ENCODE results near the gene ABRACL.
"Not testable (repeated sequence)": the region's sequence is repeated elsewhere in the genome, so short reads cannot be mapped to it uniquely, and the experiment has no call there.

Gene ABRACL

DNA sequence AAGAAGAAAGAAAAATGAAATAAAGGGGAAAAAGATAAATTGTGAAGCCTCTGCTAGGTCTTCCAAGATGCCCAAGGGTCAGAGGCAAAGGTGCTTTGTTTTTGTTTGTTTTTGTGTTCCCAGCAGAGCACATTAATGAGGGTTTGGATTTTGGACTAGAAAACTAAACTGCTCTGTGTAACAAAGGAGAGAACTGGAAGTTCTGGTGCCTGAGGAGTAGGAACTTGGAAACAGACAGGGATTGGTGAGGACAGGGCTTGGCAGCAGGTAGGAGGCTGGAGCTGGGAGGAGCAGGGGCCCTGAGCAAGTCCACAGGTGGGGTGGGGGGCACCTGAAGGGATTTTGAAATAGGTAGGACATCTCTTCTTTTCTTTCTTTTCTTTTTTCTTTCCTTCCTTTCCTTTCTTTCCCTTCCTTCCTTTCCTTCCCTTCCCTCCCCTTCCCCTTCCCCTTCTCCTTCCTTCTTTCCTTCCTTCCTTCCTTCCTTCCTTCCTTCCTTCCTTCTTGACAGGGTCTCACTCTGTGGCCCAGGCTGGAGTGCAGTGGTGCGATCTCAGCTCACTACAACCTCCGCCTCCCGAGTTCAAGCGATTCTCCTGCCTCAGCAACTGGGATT is 15.3 kb upstream of the ABRACL start:
- no peak for DNase-seq

DNA sequence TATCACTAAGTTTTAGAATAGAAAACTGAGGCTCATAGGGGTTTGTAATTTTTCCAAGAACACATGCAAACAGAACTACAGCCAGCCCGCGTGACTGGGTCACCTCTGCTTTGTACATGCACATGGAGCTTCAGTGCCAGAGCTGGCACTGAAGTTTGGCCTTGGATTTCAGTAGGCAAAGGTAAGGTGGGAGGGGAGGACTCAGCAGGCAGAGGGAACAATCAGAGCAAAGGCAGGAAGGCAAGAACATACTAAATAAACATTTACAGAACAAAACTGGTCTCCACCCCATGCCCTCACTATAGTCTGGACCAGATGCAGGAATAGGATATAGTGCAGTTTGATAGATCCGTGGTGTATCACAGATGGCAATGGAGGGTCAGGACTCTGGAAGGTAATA is 13.6 kb upstream of the ABRACL start:
- no peak for DNase-seq

DNA sequence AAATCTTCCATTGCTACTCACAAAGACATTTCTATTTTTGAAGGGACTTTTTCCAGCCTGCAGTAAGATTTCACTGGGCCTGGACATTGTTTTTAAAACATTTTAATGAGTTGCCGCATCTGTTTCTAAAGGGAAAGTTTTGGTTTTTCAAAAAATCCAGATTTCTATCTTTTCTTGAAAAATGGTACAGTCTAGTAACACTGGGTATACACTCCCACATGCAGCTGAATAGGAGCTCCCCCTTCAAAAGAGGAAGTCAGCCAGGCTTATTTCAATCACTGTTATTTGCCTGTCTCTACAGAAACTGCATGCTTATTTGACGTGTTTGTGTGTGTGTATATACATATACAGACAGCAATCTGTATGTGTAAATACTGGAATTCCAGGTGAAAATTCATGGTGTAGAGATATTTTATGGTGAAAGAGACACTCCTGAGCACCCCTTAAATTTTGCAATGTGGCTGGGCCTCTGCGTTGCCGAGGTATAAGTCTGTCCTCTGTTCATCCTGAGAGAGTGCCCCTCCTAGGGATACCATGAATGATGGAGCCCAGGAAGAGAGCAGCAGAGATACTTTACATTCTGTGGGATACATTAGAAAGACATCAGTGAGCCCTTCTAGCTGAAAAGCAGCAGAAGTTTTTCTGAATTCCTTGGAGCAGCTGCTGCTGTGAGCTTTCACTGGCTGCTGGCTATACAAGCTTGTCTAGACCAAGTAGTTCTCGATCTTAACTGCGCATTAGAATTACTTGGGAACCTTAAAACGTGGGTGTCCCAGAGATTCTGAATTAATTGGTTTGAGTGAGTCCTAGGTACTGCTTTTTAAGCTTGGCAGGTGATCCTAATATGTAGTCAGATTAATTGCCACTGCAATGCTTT is 12.0 kb upstream of the ABRACL start:
- DNase-seq: no peak

DNA sequence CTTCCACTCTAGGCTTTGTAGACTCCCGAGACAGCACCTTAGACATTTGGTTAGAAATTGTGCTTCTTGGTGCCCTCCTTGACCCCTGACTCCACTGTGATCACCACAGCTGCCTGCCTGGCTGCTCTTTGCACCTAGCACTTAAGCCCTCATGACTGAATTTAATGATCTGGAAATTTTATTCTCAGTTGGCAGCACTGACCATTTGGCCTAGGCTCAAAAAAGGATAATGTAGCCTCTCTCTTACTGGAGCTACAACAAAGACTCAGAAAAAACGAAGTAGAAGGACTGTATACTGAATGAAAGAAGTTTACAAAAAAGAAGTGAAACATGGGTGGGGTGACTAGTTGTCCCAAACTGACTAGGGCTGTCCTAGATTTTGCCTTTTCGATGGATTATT is 11.3 kb upstream of the ABRACL start:
- no peak for DNase-seq

DNA sequence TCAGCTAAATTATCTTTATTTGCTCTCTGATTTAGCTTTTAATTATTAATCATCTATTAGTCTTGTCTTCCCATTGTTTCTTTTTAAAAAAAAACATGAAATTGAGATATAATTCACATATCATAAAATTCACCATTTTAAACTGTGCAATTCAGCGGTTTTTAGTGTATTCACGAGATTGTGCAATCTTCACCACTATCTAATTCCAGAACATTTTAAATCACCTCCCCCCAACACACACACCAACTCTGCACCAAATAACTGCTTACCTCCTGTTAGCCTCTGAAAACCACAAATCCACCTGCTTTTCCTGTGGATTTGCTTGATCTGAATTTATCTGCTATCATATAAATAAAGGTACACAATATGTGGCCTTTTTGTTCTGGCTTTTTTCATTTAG is 8.8 kb upstream of the ABRACL start:
- no peak for DNase-seq

DNA sequence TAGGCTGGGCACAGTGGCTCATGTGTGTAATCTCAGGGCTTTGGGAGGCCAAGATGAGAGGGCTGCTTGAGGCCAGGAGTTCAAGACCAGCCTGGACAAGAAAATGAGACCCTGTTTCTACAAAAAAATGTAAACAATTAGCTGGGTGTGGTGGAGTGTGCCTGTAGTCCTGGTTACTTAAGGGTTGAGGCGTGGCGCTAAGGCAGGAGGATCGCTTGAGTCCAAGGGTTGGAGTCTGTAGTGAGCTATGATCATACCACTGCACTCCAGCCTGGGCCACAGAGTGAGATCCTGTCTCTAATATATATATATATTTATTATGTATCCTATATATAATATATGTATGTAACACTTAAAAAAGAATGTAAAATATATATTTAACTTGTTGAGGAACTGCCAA is 7.9 kb upstream of the ABRACL start:
- DNase-seq: no peak

DNA sequence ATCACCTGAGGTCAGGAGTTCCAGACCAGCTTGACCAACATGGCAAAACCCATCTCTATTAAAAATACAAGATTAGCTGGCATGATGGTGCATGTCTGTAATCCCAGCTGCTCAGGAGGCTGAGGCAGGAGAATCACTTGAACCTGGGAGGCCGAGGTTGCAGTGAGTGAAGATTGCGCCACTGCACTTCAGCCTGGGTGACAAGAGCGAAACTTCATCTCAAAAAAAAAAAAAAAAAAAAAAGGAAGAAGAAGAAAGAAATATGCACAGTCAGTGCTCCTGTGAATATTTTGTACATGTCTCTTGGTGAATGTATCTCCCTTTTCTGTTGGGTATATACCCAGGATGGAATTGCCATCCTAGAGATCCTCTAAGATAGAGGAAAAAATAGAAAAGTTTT is 3.1 kb upstream of the ABRACL start:
- DNase-seq: not testable (repeated sequence)

DNA sequence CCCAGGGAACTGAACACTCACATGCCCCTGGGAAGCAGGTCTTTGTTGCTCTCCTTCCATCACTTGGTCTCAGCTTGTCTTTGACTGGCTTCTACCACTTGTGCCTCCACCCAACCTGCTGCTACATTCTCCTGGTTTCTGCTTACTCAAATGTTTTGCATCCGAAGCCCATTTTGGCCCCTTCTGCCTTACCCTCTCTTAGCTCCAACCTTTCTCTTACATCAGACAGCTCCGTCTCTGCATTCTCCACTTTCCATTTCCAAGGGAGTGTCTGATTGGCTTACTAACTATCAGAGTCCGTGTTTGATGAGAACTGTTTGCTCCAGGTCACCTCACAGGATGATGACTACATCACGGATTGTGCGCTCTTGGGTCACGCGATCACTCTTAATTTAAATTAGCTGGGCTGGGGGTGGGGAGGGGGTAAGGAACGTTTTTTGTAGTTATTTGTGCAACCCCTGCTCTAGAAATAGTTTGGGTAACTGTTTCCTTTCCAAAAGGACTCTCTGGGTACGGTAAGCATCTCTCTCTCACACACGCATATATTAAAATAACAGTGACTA is 844 bp upstream of the ABRACL start:
- DNase-seq: peak; percentile 18

DNA sequence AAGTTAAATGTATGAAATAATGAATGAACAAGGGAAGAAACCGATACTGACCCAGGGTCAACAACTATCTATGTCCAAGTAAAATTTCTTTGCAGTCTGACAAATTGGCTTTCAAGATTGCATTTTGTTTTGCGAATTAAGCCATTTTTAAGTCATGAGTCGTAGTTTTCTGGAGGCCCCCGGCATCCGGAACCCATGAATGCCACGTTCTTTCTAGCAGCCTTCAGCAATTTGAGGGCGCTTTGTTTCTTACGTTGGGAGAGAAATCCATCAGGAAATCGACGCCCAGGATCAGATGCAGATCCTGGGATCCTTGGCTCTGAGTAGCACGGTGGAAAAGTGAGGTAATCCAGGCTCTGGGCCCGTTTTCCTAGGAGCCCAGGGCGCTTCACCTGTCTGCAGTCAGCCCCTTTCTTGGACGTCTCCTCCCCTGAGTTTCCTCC is 309 bp upstream of the ABRACL start:
- no peak for DNase-seq

DNA sequence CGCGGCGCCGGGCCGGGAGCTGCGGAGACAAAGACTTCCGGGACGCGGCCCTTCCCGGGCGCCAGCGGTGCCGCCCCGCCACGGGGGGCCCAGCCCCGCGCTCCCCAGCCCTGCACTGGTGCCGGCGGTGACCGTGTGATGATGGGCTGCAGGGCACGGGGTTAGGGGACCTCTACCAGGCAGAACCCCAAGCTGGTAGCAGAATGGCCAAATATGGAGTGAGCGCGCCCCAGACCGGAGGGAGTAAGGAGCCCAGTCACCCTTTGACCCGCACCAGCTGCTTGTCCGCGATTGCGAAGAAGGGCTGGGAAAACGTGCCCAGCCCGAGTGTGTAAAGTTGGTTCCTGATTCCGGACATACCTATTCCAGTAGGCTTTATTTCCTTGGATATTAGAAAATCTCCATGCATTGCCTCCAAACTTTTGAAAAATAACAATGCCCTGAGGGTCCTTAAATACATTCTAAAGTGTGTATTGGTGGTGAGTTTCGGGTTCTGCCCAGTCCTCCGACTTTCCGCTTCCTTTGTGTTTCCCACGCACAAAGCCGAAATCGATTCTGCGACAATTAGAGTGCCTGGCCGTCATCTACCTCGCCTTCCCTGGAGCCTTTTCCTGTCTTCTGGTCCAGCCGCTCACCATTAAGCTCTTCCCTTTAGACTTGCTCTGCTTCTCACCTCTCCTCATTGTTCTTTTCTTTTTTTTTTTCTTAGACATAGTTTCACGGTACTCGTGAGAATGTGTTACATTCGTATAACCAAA is 1.1 kb downstream of the ABRACL start:
- no peak for DNase-seq

DNA sequence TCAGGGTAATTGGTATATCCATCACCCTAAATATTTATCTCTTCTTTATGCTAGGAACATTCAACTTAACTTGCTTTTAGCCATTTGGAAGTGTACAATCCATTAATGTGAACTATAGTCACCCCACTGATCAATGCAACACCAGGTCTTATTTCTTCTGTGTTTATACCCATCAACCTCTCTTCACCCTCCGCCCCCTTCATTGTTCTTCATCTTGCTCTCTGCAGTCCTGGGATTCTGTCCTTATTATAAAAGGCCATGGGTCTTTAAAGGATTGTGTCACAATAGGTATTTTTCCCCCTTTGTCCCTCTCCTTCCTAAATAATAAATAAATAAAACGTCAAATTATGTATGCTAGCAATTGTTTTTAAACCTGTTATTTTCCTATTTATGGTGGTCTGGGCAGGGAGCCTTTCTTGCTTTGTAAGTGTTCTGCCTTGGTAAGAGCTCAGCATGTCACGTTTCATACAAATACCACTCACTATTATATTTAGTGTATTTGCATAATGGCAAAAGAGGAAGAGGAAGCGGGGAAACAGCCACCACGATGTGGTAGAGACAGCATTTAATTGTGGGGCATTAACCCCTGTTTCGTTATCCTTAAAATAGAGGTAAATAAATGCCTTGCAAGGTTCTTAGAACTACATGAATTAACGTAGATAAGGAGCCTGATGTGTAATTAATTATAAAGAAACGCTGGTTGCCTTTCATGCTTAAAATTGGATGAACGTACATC is 1.9 kb downstream of the ABRACL start:
- peak; percentile 18 for DNase-seq

DNA sequence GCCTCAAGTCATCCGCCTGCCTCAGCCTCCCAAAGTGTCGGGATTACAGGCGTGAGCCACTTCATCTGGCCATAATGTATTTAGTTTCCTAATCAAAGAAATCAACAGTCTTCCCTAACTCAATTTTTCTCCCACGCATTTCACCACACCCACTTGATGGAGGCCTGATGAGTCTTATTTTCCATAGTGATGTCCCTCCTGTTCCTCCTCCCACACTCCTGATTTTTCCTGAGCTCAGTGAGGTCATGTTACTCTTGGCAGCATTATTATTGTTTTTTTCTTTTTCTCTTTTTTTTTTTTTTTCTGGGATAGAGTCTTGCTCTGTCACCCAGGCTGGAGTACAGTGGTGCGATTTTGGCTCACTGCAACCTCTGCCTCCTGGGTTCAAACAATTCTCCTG is 8.9 kb downstream of the ABRACL start:
- no peak for DNase-seq

DNA sequence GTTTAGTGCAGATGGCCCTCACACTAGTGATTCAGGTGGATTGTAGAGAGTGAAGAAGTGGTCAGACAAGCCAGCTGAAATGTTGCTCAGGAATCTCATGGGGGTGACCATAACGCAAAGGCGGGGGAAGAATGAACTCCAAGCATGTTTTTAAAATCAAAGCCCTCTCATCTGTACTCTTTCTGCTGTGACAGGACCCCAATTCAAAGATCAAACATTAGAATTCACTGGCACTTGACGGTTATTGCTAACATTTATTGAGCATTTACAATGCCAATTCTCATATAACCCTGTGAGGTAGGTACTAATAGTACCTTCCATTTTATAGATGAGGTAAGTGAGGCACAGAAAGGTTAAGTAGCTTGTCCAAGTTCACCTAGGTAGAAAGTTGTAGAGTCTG is 15.7 kb downstream of the ABRACL start:
- DNase-seq: no peak

DNA sequence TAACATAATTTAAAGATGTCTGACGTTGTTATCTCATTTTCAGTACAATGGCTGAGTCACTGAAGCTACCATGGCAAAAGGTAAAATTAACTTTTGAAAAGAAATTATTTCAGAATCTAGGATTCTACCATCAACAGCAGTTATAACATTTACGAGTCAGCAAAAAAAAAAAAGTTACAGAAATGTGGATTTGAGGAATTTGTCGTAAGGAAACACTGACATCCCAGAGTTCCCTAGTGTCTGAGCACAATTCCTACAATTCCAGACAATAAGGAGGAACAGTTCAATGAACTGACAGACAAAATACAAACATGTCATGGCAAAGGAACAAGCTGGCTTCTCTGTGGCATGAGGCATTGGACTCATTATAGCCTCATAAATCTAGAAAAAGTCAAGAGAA is 19.1 kb downstream of the ABRACL start:
- no peak for DNase-seq

DNA sequence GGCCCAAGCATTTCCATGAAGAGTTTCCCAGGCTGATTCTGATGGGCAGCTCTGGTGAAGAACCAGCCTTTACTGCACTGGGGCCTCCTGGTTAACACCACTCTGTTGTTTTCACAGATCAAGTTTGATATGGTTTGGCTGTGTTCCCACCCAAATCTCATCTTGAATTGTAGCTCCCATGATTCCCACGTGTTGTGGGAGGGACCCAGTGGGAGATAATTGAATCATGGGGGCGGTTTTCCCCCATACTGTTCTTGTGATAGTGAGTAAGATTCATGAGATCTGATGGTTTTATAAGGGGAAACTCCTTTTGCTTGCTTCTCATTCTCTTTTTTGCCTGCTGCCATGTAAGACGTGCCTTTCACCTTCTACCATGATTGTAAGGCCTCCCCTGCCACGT is 20.4 kb downstream of the ABRACL start:
- DNase-seq: not testable (repeated sequence)

DNA sequence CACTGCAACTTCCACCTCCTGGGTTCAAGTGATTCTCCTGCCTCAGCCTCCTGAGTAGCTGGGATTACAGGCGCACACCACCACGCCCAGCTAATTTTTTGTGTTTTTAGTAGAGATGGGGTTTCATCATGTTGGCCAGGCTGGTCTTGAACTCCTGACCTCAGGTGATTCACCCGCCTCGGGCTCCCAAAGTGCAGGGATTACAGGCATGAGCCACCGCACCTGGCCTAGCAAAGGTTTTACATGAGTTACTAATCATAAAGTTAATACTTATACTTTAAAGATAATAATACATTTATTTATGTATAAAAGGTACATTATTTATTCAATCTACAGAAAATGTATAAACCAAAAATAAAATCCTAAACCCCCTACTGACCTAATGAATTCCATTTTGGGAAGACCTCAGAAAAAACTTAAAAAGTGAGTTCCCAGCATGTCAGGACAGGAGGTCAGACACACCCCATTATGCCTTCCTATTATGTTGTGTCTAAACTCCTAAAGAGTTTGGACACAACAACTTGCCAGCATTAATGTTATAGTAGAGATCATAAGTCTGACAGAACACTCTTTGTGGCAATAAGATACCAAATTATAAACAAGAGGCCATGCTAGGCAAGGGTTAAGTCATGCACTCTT is 21.7 kb downstream of the ABRACL start:
- DNase-seq: not testable (repeated sequence)

DNA sequence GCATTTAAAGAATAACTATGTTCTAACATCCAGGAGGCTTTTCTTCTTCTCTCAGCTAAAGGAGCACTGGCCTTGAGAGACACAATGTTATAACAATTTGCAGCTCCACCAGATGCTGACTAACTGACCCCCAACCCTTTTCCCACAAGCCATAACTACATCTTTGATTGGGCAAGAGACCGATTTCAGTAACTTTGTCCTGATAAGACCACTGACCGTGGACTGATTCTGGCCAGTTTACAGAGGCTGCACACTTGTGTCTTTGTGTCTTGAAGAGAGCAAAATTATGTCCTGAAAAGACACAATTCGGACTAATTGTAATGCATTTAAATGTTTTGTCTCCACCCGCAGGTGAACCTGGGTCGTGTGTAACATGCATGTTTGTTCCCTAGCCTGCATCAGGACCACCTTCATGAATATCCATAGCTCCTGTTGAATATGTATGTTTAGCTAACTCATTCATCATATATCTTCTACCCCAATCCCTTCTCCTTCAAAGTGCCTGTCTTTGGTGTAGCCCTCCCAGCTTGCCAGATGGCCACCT is 22.3 kb downstream of the ABRACL start:
- DNase-seq: no peak

DNA sequence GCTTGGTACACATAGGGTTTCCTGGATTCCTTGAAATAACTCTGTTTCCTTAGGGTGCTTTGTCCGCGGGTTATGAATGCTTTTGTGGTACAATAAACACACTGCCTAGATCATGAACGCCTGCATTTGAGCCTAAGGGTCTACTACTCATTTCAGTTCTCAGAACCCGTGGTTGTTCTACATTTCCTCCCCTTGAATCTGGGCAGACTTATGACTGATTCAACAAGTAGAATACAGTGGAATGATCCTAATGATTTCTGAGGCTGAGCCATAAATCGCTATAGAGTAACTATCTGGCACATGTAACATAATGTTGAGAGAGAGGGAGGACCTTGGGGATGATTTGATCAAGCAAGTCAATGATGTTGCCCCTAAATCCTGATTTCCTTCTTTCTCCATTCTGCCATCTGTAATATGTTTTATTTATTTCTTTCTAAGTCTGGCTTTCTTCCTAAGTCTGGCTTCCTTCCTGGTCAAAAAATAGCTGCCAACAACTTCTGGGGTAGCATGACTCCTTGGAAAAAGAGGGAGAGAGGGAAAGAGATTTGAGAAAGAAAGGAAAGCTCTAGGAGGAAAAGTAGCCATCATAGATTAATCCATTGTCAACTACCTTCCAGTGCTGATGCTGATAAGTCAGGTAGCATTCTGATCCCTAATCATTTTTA is 23.0 kb downstream of the ABRACL start:
- no peak for DNase-seq

DNA sequence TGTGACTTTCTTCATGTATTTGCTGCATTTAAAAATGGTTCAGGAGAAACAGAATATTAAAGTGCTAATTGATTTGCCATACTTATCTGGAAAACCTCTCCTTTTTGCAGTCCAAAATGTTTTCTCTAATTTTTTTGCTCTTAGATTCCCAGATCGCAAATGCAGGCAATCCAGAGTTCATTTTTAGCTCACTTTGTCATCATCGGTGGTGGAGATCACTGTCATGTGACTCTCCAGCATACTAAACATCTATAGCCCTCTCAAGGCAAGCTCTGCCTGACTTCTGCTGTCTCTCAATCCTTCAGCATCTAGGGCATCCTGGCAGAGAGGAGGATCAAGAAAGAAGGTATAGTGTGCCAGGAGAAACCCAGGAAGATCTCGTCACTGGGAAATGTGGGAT is 24.8 kb downstream of the ABRACL start:
- DNase-seq: no peak

DNA sequence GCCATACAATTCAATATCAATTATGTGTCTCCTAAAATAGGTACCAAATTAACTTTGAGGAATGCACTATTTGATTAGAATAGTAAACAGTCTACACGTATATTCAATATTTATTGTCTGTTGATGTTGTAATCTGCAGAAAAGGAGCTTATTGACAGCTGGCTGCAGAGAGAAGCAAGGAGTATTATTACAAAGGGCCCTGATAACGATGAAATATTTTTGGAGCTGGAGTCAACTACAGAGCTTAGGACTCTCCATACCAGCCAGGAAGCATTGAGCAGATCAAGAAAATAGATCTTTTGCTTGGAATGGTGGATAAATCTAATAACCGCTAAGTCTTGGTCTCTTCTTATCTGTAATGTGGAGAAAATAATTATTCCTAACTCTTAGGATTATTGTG is 25.5 kb downstream of the ABRACL start:
- DNase-seq: no peak

DNA sequence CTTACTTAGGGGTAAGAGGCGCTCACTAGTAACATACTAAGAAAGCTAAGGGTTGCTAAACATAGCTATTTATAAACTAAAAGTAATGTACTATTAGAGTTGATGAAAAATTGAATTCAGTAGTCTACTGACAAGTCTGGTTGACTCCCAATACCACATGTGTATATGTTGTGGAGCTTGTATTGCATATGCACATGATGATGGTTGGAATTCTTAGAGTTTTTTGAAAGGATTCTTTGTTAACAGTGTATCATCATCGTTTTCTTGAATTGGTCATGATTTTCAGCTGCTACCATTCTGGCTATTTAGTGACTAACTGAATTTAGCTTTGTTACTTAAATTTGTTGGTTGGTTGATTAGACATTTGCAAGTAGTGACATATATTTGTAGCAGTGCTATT is 27.2 kb downstream of the ABRACL start:
- DNase-seq: no peak
